ENCODE data around the gene ILDR2.

The ILDR2 gene

GRCh38 chr1:166971252-166971651 is 4.1 kb downstream of the ILDR2 start:
- no peak for DNase-seq

GRCh38 chr1:166969074-166969677 is 6.2 kb downstream of the ILDR2 start:
- no peak for DNase-seq

DNA sequence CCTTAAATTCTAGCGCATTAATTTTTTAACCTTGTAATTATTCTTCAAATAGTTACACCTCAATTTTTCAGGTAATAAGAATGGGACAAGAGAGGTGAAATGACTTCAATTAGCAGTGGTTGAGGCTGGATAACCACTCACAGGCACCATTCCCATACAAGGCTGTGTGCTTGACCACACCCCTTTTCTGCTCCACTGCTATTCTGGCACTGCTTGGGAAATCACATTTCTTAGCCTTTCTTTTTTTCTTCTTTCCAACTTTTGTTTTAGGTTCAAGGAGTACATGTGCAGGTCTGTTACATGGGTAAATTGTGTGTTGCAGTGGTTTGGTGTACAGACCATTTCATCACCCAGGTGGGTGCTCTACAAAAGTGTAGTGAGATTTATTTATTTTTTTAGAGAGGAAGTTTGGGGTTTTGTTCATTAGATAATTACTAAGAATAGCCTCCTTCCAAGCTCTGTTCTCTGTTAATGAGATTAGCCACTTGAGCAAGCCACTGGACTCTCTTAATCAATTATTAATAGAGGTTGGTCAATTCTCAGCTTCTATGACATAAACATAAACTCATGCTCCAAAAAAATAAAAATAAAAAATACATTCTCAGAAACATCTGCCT is 14.4 kb downstream of the ILDR2 start:
- DNase-seq, result no peak

- no peak for DNase-seq
Measured at GRCh38 chr1:166956872-166957271, 18.5 kb downstream of the ILDR2 start.

DNA sequence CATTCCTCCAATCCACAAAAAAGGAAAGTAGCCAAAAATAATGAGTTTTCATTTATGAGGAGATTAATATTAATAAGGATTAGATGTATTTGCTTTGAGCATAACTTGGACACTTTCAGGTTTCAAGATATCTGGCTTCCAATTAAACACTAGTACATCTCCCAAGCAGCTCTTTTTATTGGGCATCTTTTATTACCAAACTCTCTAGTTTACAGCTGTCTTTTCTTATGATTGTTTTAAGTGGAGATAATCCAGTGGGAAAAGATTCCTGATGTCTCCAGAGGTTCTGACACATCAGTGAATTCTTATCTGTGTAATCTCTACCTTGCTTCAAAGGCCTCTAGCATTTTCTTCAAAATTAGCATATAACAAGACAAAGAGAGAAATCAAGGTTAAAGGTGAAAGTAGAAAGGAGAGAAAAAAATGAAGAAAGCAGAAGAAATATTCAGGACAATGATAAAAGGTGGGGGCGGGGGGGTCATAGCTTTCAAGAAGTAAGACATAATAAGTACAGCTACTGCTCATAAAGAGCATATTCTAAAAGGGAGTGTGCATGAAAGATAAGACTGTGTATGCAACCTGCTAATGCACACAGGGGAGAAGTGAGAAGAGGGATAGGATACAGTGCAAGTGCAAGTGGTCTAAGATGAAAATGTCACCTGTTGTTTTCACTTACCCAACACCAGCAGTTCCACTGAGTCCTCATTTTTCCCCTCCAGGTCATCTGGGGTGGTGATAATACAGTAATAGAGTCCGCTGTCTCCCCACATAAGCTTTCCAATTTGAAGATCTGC is 19.1 kb downstream of the ILDR2 start:
- DNase-seq, result no peak

DNA sequence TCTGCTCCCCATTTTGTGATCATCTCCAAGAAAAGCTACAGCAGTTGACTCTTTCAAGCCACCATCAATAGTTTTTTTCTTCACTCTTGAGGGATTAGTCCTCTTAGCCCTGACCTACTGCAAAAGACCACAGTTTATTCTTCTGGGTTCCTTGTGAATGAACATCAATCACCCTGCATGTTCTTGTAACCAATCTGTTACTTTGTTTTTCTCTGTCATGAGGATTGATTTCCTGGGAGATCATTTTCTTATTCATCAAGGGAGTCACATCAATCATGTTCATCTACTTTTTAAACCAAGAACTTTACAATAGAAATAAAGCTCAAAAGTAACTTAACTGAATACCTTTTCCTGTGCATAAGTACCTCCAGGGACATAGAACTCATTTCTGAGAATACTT is 21.8 kb downstream of the ILDR2 start:
- no peak for DNase-seq

- peak in 1 of 58 donors; percentile 28 for DNase-seq
Measured at GRCh38 chr1:166952002-166952746, 23.2 kb downstream of the ILDR2 start.

DNA sequence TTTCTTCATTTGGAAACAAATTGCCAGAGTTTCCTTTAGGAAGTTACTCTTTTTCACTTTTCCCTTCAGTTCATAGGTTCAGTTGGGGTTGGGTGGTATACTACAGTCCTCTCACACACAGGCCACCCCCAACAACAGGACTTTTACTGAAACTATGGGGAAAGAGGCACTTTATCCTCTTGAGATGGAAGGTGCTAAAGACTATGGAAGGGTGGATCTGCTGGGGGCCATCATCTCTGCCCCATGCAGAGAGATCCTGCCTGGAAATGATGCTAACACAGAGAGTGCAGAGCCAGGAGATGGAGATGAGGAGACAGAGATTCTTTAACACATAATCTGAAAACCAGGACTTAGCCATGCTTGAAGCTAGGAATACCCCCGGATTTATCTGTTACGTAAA is 24.3 kb downstream of the ILDR2 start:
- no peak for DNase-seq

GRCh38 chr1:166950156-166950555 is 25.2 kb downstream of the ILDR2 start:
- peak in 37 of 58 donors; percentile 5 to 81 (median 36) for DNase-seq

GRCh38 chr1:166948856-166949350 is 26.4 kb downstream of the ILDR2 start:
- DNase-seq, result no peak

GRCh38 chr1:166947398-166948043 is 27.8 kb downstream of the ILDR2 start:
- DNase-seq, result peak; percentile 52 to 96 (median 89)

GRCh38 chr1:166944186-166944967 is 31.0 kb downstream of the ILDR2 start:
- DNase-seq, result no peak

GRCh38 chr1:166939741-166940375 is 35.5 kb downstream of the ILDR2 start:
- DNase-seq, result no peak

- no peak for DNase-seq
Measured at GRCh38 chr1:166937962-166938361, 37.4 kb downstream of the ILDR2 start.

GRCh38 chr1:166937329-166937728 is 38.0 kb downstream of the ILDR2 start:
- DNase-seq, result no peak

DNA sequence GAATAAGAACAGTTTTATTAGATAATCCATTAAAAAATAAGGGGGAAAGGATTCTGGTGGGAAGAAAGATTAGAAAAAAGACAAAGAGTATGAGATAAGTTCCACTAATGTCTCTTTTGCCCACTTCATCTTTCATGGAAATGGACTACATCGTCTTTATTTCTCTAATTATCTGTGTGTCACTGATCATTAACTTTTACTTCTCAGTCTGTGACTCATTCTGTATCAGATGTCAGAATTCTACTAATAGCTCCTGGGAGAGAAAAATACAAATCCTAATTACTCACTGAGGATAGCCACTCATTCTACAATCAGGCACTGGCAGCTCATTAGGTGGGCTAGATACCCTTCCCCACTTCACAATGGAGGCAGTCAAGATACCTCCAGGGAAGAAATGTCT is 41.7 kb downstream of the ILDR2 start:
- no peak for DNase-seq

DNA sequence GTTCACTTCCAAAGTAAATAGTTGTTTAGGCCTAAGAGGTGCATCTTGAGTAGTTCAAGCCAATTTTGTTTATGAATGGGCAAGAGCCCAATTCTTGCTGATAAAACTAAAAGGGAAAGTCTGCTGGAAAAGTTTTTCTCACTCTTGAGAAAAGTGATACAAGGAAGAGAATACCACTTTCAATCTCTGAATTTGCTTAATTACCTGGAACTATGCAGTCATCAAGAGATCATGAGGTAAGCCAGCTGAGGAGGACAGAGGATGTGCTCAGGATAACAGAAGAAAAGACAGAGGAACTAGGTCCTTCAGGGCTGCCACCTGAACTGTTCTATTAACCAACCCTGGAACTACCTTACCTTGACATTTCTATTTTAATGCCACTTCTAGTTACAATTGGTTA is 42.2 kb downstream of the ILDR2 start:
- no peak for DNase-seq

DNA sequence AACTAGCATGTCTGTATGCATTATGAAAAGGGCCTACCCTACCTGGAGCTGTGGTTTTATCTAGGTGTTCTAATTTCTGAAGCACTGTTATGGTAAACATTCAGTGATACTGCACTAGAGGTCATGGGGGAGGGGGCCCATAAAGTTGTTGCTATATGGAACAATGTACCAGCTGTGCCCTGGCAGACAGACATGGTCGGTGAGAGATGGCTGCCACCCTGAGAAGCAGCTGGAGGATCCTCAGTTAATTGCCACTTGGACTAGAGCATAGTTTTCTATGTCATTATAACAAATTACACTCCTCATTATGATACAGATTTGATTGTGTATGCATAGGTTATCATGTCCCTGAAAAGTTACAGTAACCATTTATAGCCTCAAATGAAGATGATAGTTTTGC is 45.4 kb downstream of the ILDR2 start:
- DNase-seq, result no peak

GRCh38 chr1:166927701-166928100 is 47.6 kb downstream of the ILDR2 start:
- no peak for DNase-seq
